GM20431 (cell line): ENCODE data around the gene SNRPN.
"Not testable (repeated sequence)": the region's sequence is repeated elsewhere in the genome, so short reads cannot be mapped to it uniquely, and the experiment has no call there.

Source experiments
- in situ Hi-C: fragments of 300-500 bp; cut with MseI, MboI; formaldehyde crosslinking; loops from one replicate; pipeline ENCODE4 v1.15.0; 2020; ENCODE audit warnings: low sequenced_read_pairs; ENCODE audit not compliant: unreplicated experiment

SNRPN gene

DNA sequence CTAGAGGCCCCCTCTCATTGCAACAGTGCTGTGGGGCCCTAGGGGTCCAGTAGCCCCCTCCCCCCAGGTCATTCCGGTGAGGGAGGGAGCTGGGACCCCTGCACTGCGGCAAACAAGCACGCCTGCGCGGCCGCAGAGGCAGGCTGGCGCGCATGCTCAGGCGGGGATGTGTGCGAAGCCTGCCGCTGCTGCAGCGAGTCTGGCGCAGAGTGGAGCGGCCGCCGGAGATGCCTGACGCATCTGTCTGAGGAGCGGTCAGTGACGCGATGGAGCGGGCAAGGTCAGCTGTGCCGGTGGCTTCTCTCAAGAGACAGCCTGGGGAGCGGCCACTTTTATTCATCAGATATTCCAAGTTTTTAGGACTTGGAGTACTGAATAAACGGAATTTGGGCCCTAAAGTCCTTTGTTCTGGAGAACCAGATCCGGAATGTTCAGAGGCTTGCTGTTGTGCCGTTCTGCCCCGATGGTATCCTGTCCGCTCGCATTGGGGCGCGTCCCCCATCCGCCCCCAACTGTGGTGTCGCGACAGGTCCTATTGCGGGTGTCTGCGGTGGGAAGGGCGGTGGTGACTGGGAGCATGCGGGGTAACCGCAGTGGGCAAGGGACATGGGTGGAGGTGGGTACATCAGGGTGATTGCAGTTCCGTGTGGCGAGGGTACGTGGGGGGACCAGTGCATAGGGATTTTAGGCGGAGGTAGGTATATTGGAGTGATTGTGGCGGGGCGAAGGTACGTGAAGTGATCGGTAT, at the start of gene SNRPN, which contains the start of gene SNURF:
TSS of gene SNRPN (plus strand) at position 205 of the 748 bp plus-strand sequence. CDS start 19,467 bp downstream, outside the sequence.
TSS of gene SNURF (plus strand) at position 205 of the 748 bp plus-strand sequence. CDS start at position 267, 62 bp downstream.
- in situ Hi-C loops: no loop called here

DNA sequence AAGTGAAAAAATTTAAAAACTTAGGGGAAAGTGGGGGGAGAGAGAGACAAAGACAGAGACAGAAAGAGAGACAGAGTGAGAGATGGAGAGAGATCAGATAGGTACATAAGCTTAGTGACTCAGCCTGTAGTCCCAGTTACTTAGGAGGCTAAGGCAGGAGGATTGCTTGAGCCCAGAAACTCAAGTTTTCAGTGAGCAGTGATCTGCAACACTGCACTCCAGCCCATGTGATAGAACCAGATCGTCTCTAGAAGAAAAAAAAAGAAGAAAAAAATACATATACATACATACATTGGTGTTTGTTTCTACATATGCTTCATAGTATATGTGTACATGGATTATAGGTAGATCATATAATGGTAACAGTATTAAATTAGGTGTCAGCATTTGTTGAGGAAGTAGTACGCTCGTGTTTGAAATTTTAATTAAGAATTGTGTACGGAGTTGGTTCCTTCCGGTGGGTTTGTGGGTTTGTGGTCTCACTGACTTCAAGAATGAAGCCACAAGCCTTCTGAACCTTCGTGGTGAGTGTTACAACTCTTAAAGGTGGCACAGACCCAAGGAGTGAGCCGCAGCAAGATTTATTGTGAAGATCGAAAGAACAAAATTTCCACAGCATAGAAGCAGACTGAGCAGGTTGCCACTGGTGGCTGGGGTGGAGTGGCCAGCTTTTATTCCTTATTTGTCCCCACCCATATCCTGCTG, 38.3 kb upstream of the SNRPN start:
- in situ Hi-C loops: no loop called here

DNA sequence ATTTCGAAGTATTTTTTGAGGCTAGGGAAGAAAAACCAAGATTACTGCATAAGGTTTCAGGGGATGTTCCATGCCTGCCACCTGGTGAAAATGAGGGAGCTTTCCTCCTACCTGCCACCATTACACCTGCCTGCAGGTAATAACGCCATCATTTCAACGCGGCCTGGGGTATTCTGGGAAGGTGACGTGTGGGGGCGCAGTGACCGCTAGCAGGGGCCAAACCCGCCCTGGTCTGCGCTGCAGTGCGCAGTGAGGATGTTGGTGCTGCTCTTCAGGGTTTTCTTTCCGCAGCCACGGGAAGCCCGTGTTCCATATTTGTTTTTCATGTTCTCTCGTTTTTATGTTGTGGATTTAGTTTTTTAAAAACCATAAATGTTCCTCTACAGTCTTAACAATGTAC, 37.4 kb upstream of the SNRPN start:
- in situ Hi-C loops: no loop called here

DNA sequence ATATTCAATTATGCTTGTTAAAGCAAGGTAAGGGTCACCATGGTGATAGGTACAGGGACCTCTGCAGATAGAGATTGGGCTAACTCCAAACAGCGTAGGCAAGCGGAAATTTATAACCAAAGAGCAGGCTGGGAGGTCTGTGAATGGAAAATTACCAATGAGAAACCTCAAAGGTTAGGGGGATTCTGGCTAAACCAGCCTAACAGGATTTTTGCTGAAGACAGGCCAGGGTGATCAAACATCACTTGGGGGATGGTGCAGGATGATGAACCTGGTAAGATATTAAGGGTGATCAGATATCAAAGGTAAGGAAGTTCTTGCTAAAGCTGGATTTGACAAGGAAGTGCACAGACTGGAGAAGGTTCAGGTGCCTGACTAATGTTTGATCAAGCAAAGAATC, 35.3 kb upstream of the SNRPN start:
- in situ Hi-C loops: no loop called here

DNA sequence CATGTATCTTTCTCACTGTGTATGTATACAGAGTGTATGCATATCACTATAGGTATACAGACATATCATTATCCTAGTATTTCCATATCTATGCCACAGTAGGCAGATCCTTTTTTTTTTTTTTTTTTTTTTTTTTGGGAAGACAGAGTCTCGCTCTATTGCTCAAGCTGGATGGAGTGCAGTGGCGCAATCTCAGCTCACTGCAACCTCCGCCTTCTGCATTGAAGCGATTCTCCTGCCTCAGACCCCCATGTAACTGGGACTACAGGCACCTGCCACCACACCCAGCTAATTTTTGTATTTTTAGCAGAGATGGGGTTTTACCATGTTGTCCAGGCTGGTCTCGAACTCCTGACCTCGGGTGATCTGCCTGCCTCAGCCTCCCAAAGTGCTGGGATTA, 32.0 kb upstream of the SNRPN start:
- in situ Hi-C loops: not testable (repeated sequence)

DNA sequence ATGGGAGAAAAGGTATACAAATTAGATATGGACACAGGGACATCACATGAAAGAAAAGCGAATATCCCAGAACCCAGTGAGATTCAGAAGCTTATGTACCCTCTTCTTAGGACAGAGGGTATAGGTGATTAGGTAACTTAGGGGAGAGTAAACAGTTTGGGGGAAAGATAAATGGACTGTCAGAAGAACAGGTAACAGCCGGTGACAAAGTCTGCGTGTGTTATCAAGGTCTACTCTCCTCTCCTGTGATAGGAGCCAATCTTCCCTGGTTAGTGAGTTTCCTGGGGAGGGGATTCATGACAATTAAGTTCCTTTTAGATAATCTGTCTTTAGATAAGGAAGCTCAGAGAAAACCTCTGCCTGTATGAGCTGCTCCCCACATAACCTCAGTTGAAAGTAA, 30.6 kb upstream of the SNRPN start:
- in situ Hi-C loops: no loop called here

DNA sequence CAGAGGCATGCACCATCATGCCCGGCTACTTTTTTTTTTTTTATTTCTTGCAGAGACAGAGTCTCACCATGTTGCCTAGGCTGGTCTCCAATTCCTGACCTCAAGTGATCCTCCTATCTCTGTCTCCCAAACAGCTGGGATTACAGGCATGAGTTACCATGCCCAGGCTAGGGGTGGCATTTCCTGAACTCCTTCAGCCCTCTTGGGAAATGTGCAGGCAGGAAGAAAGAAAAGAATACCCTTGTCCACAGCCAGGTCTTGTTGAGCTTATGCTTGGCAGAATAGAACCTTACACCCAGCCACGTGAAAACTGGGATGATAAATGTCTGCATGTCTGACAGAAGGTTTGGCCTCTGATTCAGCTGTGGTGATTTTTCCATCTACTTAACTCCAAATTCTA, 30.2 kb upstream of the SNRPN start:
- in situ Hi-C loops: no loop called here

DNA sequence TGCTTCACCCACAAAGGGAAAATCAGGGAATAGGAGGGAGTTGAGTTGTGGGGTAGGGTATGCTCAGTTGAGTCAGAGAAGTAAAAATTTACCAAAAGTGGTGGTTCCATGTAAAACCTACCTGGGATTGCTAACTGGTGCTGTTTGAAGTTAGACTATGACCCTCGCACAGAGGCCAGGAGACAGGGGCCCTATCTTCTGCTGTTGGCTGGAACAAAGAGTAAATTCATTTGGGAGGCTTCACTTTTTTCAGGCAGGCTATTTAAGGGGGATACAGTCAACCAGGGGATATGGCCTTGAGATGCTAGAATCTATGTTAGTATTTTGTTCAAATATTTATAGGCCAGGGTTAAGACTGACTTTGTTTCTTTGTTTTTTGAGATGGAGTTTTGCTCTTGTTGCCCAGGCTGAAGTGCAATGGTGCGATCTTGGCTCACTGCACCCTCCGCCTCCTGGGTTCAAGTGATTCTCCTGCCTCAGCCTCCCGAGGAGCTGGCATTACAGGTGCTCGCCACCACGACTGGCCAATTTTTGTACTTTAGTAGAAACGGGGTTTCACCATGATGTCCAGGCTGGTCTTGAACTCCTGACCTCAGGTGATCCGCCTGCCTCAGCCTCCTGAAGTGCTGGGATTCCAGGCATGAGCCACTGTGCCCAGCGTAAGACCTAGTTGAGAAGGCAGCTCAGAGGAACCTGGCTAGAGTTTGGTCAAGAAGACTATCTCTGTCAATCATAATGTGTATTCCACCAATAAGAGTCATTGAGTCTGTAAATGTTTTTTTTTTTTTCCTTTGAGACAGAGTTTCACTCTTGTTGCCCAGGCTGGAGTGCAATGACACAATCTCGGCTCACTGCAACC, 22.7 kb upstream of the SNRPN start:
- in situ Hi-C loops: not testable (repeated sequence)

DNA sequence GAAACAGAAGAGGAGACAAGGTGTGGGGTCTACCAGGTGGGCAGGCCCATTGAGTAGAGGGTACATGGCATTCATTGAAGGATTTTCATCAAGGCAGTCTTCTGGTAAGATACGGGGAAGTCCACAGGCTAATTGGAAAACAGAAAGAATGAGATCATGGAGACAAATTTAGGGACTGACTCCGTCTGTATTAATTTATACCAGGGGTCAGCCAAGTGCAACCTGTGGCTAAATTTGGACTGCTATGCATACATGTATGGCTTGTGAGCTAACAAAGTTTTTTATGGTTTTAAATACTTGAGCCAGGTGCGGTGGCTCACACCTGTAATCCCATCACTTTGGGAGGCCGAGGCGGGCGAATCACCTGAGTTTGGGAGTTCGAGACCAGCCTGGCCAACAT, 21.1 kb upstream of the SNRPN start:
- in situ Hi-C loops: no loop called here

DNA sequence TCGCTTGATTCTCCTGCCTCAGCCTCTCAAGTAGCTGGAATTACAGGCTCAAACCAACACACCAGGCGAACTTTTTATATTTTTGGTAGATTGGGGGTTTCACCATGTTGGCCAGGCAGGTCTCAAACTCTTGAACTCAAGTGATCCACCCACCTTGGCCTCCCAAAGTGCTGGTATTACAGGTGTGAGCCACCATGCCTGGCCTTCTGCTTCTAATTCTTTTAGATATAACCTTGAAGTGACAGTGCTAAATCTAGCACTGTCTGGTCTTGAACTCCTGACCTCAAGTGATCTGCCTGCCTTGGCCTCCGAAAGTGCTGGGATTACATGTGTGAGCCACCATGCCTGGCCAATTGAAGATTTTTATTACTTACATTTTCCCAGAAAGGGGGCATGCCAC, 16.6 kb upstream of the SNRPN start:
- in situ Hi-C loops: not testable (repeated sequence)

DNA sequence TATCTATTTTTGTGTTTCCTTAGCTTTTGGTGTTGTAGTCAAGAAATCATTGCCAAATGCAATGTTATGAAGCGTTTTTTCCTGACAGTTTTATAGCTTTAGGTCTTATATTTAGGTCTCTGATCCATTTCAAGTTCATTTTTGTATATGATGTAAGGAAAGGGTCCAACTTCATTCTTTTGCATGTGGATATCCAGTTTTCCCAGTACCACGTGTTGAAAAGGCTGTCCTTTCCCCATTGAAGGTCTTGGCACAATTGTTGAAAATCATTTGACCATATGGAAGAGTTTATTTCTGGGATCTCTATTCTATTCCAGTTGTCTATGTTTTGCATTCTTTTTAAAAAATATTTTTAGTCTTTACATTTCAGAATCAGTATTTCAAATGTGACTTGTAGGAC, 14.6 kb upstream of the SNRPN start:
- in situ Hi-C loops: no loop called here

DNA sequence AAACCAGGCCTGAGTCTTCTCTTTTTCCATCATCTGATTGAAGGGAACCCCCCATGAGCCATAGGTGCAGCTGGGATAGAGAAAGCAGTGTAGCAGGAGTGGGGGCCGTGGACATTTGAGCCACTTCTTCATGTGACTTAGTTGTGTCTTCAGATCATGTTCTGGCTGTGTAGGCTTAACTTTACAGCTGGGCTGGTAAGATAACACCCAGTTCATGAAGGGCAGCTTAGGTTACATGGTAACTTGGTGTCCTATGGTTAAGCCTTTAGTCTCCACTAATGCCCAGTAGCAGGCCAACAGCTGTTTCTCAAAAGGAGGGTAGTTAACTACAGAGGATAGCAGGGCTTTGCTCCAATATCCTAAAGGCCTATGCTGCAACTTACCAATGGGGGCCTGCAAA, 11.4 kb upstream of the SNRPN start:
- in situ Hi-C loops: no loop called here

DNA sequence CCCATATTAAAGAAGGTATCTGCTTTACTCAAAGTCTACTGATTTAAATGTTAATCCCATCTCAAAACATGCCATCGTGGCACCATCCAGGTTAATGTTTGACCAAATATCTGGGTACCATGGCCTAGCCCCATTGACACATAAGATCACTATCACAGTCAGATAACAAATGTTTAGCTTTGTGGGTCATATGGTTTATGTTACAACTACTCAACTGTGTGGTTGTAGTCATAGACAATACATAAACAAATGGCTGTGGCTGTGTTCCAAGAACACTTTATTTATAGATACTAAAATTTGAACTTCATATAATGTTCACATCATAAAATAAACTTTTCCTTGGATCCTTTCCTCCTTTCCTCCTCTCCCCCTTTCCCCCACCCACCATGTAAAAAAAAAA, 9.8 kb upstream of the SNRPN start:
- in situ Hi-C loops: no loop called here

DNA sequence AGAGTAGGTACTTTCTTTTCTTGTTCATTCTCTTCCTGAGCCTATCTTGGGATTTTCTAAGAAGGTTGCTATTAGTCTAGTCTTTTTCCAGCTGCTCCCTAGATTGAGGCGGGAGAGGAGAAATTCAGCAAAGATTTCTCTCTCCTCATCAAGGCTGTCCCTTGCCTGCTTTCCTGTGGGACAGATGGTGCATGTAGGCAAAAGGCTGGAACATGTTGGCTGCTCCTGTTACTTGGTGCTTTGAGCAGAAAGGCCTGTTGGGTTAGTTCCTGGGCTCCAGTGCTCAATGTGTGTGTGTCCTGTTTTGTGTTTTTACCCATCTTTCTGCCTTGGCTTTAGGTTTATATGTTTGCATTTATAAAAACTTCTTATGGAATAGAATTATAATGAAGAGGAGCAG, 9.1 kb upstream of the SNRPN start:
- in situ Hi-C loops: no loop called here

DNA sequence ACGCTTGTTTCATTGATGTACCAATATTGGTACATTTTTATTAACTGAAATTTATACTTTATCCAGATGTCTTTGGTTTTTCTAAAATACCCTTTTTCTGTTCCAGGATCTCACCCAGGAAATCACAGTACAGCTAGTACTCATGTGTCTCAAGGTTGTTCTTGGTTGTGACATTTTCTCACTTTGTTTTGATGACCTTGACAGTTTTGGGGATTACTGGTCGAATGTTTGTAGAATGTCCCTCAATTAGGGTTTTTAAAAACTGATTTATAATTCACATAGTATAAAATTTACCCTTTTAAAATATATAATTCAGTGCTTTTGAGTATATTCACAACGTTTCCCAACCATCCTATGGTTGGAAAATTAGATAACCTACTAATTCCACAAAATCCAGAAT, 6.3 kb upstream of the SNRPN start:
- in situ Hi-C loops: no loop called here

DNA sequence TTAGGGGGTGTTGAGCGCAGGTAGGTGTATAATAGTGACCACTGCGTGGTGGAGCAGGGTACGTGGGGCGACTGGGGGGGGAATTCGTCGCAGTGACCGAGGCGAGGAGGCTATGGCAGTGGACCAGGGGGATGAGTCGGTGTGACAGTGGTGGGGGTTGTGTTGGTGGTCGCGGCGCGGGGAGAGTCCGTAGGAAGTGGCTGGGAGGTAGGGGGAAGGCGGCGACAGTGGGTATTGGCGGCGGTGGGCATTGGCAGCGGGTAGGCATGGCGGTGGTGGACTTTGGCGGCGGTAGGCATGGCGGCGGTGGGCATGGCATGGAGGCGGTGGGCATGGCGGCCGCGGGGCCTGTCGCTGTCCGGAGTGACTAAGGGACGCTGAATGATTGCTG, 739 bp downstream of the SNRPN start:
- in situ Hi-C loops: no loop called here

DNA sequence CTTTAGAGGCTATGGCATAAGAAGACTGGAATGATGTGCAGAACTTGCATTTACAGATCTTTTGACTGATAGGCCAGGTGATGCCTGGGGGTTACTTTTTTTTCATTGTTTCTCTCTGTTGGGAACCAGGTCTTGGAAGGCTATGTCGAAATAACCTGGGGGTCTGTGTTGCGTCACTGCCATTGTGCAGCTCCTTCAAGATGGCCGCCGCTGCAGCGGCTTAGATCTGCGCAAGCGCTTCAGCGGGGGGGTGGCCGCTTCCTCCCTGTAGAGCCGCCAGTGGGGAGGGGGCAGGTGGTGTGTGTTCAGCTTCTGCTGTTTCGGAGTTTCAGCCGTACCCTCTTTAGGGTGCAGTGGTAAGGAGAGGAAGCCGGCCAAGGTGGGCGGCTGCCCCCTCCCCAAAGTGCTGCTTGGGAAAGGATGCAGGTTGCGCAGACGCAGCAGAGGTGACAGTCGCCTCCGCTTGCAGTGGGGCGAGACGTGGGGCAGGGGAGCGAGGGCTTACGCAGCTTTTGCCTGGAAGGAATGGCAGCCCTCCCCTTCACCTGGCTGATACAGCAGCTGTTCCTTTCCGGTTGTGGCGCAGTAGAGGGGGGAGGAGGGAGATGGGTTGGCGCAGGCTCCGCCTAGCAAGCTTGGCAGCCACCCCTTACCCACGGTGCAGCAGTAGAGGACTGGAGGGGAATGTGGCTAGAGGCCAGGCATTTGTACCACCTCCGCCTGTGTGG, 1.5 kb downstream of the SNRPN start:
- in situ Hi-C loops: no loop called here

DNA sequence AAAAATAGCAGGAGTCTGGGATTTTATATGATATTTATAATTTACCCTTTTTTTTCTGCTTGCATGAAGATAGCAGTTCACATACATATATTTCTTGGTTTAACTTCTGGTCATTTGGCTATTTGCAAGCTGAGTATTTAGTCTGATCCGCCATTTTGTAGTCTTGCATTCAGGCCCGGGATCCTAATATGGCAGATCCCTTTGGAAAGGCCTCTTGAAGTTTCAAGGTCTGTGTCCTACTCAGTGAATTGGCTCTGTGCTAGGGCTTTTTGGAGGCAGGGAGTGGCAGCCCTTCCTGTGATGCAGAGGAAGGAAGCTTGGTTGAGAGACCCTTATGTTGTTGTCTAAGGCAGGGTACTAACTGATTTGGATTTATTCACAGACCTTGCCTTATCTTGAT, 2.9 kb downstream of the SNRPN start:
- in situ Hi-C loops: no loop called here

DNA sequence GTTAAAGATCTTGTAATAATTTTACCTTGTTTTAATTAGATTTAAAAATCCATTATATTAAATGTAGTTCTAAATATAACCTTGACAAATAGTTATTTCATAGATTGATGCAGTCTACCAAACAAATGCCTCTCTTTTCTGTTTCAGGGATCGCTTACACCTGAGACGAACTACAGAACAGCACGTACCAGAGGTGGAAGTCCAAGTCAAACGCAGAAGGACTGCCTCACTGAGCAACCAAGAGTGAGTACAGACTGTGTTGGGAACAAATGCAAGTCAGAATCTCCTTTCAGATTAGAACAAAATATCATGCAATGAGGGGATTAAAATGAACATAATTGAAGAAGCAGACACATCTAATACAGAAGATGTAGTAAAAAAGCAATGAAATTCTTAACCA, 7.2 kb downstream of the SNRPN start:
- in situ Hi-C loops: no loop called here

DNA sequence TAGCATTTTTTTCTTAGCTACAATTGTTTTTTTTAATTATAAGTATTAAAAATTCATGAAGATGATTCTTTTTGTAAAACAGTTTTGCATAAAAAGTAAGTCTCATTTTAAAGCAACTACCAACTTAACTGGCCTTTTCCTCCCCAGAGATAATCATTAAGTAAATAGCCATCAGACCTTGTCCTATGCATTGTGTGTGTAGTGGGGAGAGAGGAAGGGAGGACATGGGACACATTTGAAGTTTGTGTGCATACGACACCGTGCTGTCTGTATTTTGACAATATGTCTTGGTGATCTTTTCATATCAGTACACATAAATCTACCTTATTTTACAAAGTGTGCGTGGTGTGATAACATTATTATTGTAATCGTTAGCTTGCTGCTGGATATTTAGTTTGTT, 8.1 kb downstream of the SNRPN start:
- in situ Hi-C loops: no loop called here
